ENCODE measurements around the gene LARGE1. TPM values are rescaled to one million over a fixed set of nuclear protein-coding genes. Genes with fewer than 3 reads are reported as not detected.

Gene LARGE1
- total RNA-seq, 1 experiment from 2014 or later, result 2.5 TPM

- Histone ChIP-seq H3K27ac (ENCODE audit: low read length) (no peak overlapping the region), H3K4me3 (ENCODE audit: low read depth in 2 of 2, low read length in 2 of 2) (no peak overlapping the region), H3K27me3 (ENCODE audit: control insufficient read depth, insufficient read depth, low read length) (no peaks in the 10 kb centered on the region; the same call in 1 of the 2 replicates), H3K9me3 (ENCODE audit: control insufficient read depth, insufficient read depth, low read depth, low read length) (no peaks in the 10 kb centered on the region), H3K36me3 (ENCODE audit: control insufficient read depth, insufficient read depth, low read length) (no peaks in the 10 kb centered on the region), H3K4me1 (ENCODE audit: control insufficient read depth, insufficient read depth, low read length) (no peaks in the 10 kb centered on the region)
- intact Hi-C loops (cut with micrococcal nuclease; ENCODE audit: unreplicated experiment) (no loop called here), in situ Hi-C loops (cut with HindIII; ENCODE audit: low pct_unique_long_range_greater_than_20kb, low sequenced_read_pairs) (no loop called here)
- no TSS peak for BruUV-seq (replicated peaks)
- CTCF ChIA-PET, result no interaction called here
- no peak for ATAC-seq
- DNase-seq (ENCODE audit: low read depth, low spot score), result no peak
- POLR2A ChIA-PET, result no interaction called here
- TF ChIP-seq POLR2AphosphoS5 (IDR thresholded peaks at IDR 0.05; ENCODE audit: low read depth, low read length), result no peak
- TF ChIP-seq, protein P1, sequence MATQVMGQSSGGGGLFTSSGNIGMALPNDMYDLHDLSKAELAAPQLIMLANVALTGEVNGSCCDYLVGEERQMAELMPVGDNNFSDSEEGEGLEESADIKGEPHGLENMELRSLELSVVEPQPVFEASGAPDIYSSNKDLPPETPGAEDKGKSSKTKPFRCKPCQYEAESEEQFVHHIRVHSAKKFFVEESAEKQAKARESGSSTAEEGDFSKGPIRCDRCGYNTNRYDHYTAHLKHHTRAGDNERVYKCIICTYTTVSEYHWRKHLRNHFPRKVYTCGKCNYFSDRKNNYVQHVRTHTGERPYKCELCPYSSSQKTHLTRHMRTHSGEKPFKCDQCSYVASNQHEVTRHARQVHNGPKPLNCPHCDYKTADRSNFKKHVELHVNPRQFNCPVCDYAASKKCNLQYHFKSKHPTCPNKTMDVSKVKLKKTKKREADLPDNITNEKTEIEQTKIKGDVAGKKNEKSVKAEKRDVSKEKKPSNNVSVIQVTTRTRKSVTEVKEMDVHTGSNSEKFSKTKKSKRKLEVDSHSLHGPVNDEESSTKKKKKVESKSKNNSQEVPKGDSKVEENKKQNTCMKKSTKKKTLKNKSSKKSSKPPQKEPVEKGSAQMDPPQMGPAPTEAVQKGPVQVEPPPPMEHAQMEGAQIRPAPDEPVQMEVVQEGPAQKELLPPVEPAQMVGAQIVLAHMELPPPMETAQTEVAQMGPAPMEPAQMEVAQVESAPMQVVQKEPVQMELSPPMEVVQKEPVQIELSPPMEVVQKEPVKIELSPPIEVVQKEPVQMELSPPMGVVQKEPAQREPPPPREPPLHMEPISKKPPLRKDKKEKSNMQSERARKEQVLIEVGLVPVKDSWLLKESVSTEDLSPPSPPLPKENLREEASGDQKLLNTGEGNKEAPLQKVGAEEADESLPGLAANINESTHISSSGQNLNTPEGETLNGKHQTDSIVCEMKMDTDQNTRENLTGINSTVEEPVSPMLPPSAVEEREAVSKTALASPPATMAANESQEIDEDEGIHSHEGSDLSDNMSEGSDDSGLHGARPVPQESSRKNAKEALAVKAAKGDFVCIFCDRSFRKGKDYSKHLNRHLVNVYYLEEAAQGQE (IDR thresholded peaks at IDR 0.05; ENCODE audit: insufficient read depth in 1 of 2, low read depth in 2 of 2, low read length in 1 of 2), result no peak
- TF ChIP-seq, protein P2, sequence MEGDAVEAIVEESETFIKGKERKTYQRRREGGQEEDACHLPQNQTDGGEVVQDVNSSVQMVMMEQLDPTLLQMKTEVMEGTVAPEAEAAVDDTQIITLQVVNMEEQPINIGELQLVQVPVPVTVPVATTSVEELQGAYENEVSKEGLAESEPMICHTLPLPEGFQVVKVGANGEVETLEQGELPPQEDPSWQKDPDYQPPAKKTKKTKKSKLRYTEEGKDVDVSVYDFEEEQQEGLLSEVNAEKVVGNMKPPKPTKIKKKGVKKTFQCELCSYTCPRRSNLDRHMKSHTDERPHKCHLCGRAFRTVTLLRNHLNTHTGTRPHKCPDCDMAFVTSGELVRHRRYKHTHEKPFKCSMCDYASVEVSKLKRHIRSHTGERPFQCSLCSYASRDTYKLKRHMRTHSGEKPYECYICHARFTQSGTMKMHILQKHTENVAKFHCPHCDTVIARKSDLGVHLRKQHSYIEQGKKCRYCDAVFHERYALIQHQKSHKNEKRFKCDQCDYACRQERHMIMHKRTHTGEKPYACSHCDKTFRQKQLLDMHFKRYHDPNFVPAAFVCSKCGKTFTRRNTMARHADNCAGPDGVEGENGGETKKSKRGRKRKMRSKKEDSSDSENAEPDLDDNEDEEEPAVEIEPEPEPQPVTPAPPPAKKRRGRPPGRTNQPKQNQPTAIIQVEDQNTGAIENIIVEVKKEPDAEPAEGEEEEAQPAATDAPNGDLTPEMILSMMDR (IDR thresholded peaks at IDR 0.05), result no peak
- TF ChIP-seq SIN3A (IDR thresholded peaks at IDR 0.05; ENCODE audit: borderline replicate concordance, insufficient read depth, low read depth, low read length), result no peak
- TF ChIP-seq TCF7L2 (IDR thresholded peaks at IDR 0.05; ENCODE audit: low read depth, low read length), result no peak
Measured at GRCh38 chr22:33315117-33315516, 605.2 kb downstream of the LARGE1 start.

DNA sequence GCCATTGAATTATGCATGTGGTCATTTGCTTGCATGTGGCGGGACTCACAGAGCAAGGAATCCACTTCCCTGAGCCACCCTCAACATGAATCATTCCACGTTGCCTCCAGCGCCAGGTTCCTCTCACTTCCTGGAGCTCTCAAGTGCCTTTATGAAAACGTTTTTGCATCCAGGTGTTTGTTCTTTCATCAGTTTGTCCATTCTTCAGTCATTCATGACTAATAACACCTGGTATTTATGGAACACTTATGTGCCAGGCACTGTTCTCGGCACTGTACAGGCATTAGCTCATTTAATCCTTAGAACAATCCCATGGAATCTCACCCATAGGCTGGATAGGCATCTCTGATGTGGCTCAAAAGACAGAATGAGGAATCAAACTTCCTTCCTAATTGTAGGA is 606.0 kb downstream of the LARGE1 start:
- Histone ChIP-seq H3K4me3 (ENCODE audit: low read depth in 2 of 2, low read length in 2 of 2) (no peak overlapping the region), H3K4me1 (ENCODE audit: control insufficient read depth, insufficient read depth, low read length) (no peaks in the 10 kb centered on the region), H3K36me3 (ENCODE audit: control insufficient read depth, insufficient read depth, low read length) (no peaks in the 10 kb centered on the region), H3K9me3 (ENCODE audit: control insufficient read depth, insufficient read depth, low read depth, low read length) (no peaks in the 10 kb centered on the region), H3K27me3 (ENCODE audit: control insufficient read depth, insufficient read depth, low read length) (no peaks in the 10 kb centered on the region; the same call in 1 of the 2 replicates), H3K27ac (ENCODE audit: low read length) (no peak overlapping the region)
- no TSS peak for BruUV-seq (replicated peaks)
- DNase-seq (ENCODE audit: low read depth, low spot score) (no peak), ATAC-seq (no peak)
- in situ Hi-C loops (cut with HindIII; ENCODE audit: low pct_unique_long_range_greater_than_20kb, low sequenced_read_pairs) (no loop called here), intact Hi-C loops (cut with micrococcal nuclease; ENCODE audit: unreplicated experiment) (no loop called here)
- ChIA-PET CTCF (no interaction called here), POLR2A (no interaction called here)
- no peak for TF ChIP-seq POLR2AphosphoS5 (IDR thresholded peaks at IDR 0.05; ENCODE audit: low read depth, low read length)
- TF ChIP-seq SIN3A (IDR thresholded peaks at IDR 0.05; ENCODE audit: borderline replicate concordance, insufficient read depth, low read depth, low read length), result no peak
- TF ChIP-seq TCF7L2 (IDR thresholded peaks at IDR 0.05; ENCODE audit: low read depth, low read length), result no peak
- TF ChIP-seq, protein P1 (IDR thresholded peaks at IDR 0.05; ENCODE audit: insufficient read depth in 1 of 2, low read depth in 2 of 2, low read length in 1 of 2), result no peak

All from Panc1 (cell line).